ENCODE data around the gene PI4KB.

Gene PI4KB

GRCh38 chr1:151346082-151346768 lies 19.0 kb upstream of the PI4KB start:
- DNase-seq = no peak

GRCh38 chr1:151344291-151344690 lies 17.1 kb upstream of the PI4KB start:
- no peak for DNase-seq

GRCh38 chr1:151343587-151343986 lies 16.4 kb upstream of the PI4KB start:
- DNase-seq = no peak

- DNase-seq = no peak
Observed at GRCh38 chr1:151342569-151342968, 15.4 kb upstream of the PI4KB start.

GRCh38 chr1:151342021-151342420 lies 14.8 kb upstream of the PI4KB start:
- DNase-seq = no peak

- DNase-seq = peak; percentile 71
Observed at GRCh38 chr1:151340870-151341754, 13.9 kb upstream of the PI4KB start.

GRCh38 chr1:151336556-151336955 lies 9.3 kb upstream of the PI4KB start:
- DNase-seq = no peak

- no peak for DNase-seq
Observed at GRCh38 chr1:151334822-151335221, 7.6 kb upstream of the PI4KB start.

- no peak for DNase-seq
Observed at GRCh38 chr1:151327903-151328674, 873 bp upstream of the PI4KB start.

GRCh38 chr1:151326619-151327222 lies 495 bp downstream of the PI4KB start:
- peak; percentile 12 for DNase-seq

- no peak for DNase-seq
Observed at GRCh38 chr1:151325646-151326429, 1.4 kb downstream of the PI4KB start.

GRCh38 chr1:151325231-151325630 lies 2.0 kb downstream of the PI4KB start:
- DNase-seq = no peak

GRCh38 chr1:151324390-151324930 lies 2.8 kb downstream of the PI4KB start:
- no peak for DNase-seq

- no peak for DNase-seq
Observed at GRCh38 chr1:151318975-151319374, 8.2 kb downstream of the PI4KB start.

- no peak for DNase-seq
Observed at GRCh38 chr1:151315565-151316235, 11.5 kb downstream of the PI4KB start.

- DNase-seq = no peak
Observed at GRCh38 chr1:151314137-151314875, 12.9 kb downstream of the PI4KB start.

GRCh38 chr1:151313501-151313900 lies 13.7 kb downstream of the PI4KB start:
- no peak for DNase-seq

- no peak for DNase-seq
Observed at GRCh38 chr1:151312826-151313225, 14.4 kb downstream of the PI4KB start.

- DNase-seq = no peak
Observed at GRCh38 chr1:151312411-151312810, 14.8 kb downstream of the PI4KB start.

- DNase-seq = no peak
Observed at GRCh38 chr1:151311589-151312331, 15.5 kb downstream of the PI4KB start.
